ENCODE data around the gene OXGR1. TPM values are rescaled to one million over a fixed set of nuclear protein-coding genes. Genes with fewer than 3 reads are reported as not detected.
A peak's percentile ranks its signal among the peaks of the same experiment; 100 is the strongest.

OXGR1 gene
- total RNA-seq, 1 experiment from 2014 or later = not detected

DNA sequence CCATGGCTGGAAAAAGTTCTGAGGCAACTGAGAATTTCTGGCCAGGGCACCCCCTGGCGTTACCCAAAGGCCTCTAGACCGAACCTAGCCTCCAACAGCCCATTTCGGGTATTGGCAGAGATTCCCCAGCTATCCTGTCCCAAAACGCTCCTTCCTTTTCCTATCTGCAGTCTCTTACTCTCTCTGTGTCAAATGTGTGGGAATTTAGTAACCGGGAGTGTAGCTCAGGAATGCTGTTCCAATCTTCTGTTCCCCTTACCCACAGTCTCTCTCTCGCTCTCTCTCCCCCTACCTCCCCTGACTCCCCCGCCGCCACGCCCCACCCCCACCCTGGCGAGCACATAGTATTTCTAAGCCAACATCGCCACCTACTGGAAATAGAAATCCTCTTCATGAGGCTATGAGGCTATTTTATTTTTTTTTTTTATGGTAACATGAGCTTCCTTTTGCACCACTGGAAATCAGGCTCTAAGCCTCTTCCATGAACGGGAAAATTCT, 27.0 kb downstream of the OXGR1 start:
- H3K4me1 ChIP-seq (replicated peaks) = no peaks in the 10 kb centered on the region
- no peaks in the 10 kb centered on the region for H3K9me3 ChIP-seq (replicated peaks)
- no peak overlapping the region for H3K27ac ChIP-seq
- H3K36me3 ChIP-seq = no peaks in the 10 kb centered on the region
- peaks cover 4% of the 10 kb centered on the region; the same call in 1 of the 2 replicates for H3K27me3 ChIP-seq (replicated peaks)
- no peak overlapping the region for H3K4me3 ChIP-seq
- peak in 1 of 2 experiments; percentile 12 for DNase-seq (ENCODE audit: low read depth in 1 of 2, low spot score in 2 of 2)

DNA sequence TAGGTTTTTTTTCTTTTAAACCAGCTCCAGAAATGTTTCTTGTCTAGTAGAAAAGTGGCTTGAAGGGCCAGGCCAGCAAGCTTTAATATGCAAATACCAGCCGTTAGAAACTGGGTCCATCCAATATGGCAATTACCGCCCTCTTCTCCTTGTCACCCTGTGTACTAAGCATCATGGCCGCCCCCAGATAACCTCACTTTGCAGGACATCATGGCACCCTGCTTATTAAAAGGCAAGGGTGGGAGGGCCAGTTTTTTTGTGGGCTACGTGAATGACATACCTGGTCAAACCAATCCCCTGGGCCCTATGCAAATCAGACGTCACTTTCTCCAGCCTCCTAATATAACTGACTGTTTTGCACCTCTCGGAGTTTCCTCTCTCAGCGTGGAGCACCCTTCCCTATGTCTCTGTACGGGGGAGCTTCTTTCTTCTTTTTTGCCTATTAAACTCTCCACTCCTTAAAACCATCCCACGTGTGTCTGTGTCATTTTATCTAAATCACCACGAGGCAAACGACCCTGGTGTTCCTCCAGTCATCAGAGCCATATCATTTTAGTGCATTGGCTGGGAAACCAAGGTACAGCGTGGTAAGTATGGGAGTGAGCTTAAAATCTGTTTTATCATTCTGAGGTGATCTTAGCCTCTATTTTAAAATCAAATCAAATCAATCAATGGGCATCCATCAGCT, 27.7 kb downstream of the OXGR1 start:
- no peak overlapping the region for H3K27ac ChIP-seq
- H3K36me3 ChIP-seq = no peaks in the 10 kb centered on the region
- H3K27me3 ChIP-seq (replicated peaks) = peaks cover 4% of the 10 kb centered on the region; the same call in 1 of the 2 replicates
- H3K4me1 ChIP-seq (replicated peaks) = no peaks in the 10 kb centered on the region
- no peak for DNase-seq (ENCODE audit: low read depth in 1 of 2, low spot score in 2 of 2)
- no peak overlapping the region for H3K4me3 ChIP-seq
- H3K9me3 ChIP-seq (replicated peaks) = no peaks in the 10 kb centered on the region

DNA sequence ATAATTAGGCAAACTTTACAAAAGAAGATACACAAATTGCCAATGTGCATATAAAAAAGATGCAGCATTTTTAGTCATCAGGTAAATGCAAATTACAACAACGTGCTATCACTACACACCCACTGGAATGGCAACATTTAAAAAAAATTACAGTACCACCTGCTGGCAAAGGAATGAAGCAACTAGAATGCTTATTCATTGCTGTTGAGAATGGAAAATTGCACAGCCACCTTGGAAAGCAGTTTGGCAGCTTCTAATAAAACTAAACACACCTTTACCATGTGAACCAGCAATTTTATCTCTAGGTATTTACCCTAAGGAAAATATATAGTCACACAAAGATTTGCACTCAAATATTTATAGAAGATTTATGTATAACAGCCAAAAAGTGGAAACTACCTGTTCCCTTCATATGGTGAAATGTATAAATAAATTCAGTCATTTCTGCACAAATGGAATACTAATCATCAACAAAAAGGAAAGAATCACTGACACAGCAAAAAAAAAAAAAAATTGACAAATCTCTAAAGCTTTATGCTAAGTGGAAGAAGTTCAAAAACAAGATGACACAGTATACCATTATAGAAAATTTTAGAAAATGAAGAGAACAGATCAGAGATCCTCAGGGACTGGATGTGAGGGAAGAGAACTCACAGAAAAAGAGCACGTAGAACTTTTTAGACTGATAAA, 30.3 kb downstream of the OXGR1 start:
- H3K27me3 ChIP-seq (replicated peaks) = peaks cover 4% of the 10 kb centered on the region; the same call in 1 of the 2 replicates
- H3K36me3 ChIP-seq = no peaks in the 10 kb centered on the region
- no peak overlapping the region for H3K27ac ChIP-seq
- no peaks in the 10 kb centered on the region for H3K4me1 ChIP-seq (replicated peaks)
- no peaks in the 10 kb centered on the region for H3K9me3 ChIP-seq (replicated peaks)
- DNase-seq (ENCODE audit: low read depth in 1 of 2, low spot score in 2 of 2) = no peak
- H3K4me3 ChIP-seq = no peak overlapping the region

DNA sequence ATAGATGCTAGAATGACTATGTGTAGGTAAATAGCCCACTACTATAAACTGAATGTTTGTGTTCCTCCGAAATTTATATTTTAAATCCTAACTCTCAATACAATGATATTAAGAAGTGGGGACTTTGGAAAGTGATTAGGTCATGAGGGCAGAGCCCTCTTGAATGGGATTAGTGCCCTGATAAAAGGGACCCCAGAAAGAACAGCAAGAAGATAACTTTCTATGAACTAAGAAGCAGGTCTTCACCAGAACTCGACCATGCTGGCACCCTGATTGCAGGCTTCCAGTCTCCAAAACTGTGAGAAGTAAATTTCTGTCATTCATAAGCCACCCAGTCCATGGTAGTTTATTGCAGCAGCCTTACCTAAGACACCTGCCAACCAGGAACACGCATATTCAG, 33.9 kb downstream of the OXGR1 start:
- H3K4me3 ChIP-seq = no peak overlapping the region
- H3K27ac ChIP-seq = no peak overlapping the region
- H3K9me3 ChIP-seq (replicated peaks) = no peaks in the 10 kb centered on the region
- H3K27me3 ChIP-seq (replicated peaks) = peaks cover 4% of the 10 kb centered on the region; the same call in 1 of the 2 replicates
- H3K36me3 ChIP-seq = no peaks in the 10 kb centered on the region
- H3K4me1 ChIP-seq (replicated peaks) = no peaks in the 10 kb centered on the region
- no peak for DNase-seq (ENCODE audit: low read depth in 1 of 2, low spot score in 2 of 2)

DNA sequence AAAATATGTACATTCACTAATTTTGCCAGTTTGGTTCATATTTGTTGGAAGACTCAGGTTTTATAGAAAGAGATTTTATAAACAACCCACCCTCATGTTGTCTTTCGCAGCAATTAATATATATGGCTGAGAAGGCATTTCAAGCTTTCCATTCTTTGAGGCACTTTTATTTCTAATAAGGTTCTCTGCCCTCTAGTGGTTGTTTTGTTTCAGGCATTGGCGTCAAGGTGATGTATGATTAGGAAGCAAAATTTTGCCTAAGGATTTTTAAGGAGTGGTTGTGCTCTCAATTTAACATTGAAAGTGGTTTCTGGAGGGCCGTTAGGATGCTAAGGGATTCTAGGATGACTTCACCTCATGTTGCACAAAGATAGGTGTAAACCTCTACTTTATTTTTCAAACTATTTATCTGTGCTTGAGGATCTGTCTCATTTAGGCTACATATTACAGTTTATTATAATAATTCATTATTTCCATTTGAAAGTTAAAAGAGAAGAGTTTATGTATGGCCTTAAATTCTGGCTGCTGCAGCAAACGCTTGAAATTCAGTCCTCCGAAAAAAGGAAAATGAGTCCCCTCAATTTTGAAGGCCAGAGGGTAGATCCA, 35.9 kb downstream of the OXGR1 start:
- Histone ChIP-seq H3K4me1 (replicated peaks) (no peaks in the 10 kb centered on the region), H3K4me3 (no peak overlapping the region), H3K9me3 (replicated peaks) (no peaks in the 10 kb centered on the region), H3K36me3 (no peaks in the 10 kb centered on the region), H3K27me3 (replicated peaks) (peaks cover 4% of the 10 kb centered on the region; the same call in 1 of the 2 replicates), H3K27ac (no peak overlapping the region)
- DNase-seq (ENCODE audit: low read depth in 1 of 2, low spot score in 2 of 2) = no peak

DNA sequence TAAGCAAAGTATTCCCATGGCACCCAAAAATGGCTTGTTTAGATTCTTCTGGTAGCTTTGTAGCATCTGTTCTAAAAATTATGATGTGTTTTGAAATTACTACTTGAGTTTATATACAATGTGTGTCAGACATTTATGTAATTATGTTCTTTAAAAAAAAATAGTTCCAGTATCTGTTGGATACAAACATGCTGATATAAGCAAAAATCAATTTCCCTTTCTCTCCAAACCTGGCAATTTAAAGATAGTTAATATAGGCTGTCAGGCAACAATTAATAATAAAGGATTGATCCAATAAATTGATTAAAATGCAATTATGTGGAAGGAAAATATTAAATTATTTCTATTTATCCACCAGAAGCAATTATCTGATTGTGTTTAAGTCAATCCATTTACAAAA, 41.7 kb downstream of the OXGR1 start:
- H3K9me3 ChIP-seq (replicated peaks) = no peaks in the 10 kb centered on the region
- no peaks in the 10 kb centered on the region for H3K27me3 ChIP-seq (replicated peaks)
- no peaks in the 10 kb centered on the region for H3K4me1 ChIP-seq (replicated peaks)
- H3K36me3 ChIP-seq = no peaks in the 10 kb centered on the region
- DNase-seq (ENCODE audit: low read depth in 1 of 2, low spot score in 2 of 2) = no peak
- no peak overlapping the region for H3K27ac ChIP-seq
- H3K4me3 ChIP-seq = no peak overlapping the region

DNA sequence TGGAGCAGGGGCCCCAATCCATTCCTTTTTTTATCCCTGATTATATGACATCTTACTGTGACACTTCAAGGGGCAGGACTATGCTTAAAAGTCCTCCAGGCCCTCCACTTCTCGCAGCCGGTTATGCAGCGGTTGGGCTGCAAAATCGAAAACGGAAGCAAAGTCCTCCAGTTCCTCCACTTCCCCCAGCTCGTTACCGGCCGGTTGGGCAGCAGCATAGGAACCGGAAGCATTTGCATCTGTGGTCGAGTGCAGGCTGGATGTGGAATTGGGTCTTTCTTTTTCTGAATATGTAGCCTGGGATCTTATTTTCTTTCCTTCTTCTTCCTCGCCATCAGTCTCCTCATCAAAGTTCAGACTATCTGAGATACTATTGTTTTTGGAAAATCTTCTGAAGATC, 46.1 kb downstream of the OXGR1 start:
- H3K4me3 ChIP-seq = no peak overlapping the region
- no peaks in the 10 kb centered on the region for H3K4me1 ChIP-seq (replicated peaks)
- H3K27me3 ChIP-seq (replicated peaks) = no peaks in the 10 kb centered on the region
- H3K27ac ChIP-seq = no peak overlapping the region
- H3K36me3 ChIP-seq = no peaks in the 10 kb centered on the region
- no peak for DNase-seq (ENCODE audit: low read depth in 1 of 2, low spot score in 2 of 2)
- H3K9me3 ChIP-seq (replicated peaks) = no peaks in the 10 kb centered on the region

DNA sequence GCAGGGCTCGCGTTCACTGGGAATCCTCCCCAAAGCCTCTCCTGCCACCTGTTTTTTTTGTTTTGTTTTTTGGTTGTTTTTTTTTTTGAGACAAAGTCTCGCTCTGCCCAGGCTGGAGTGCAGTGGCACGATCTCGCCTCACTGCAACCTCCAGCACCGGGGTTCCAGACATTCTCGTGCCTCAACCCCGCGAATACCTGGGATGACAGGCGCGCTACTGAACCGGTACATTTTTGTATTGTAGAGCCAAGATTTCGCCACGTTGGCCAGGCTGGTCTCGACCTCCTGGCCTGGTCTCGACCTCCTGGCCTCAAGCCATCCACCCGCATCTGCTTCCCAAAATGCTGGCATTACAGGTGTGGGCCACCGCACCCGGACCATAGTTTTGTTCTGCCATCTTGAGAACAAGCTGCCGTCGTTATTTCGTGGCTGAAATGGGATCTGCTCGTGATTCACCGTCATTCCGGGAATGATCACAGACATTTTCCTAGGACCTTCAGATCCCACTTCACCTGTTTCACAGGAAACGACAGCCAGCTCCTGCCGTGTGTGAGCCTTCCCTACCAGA, 46.8 kb downstream of the OXGR1 start:
- no peak for DNase-seq (ENCODE audit: low read depth in 1 of 2, low spot score in 2 of 2)
- H3K27ac ChIP-seq = no peak overlapping the region
- H3K4me3 ChIP-seq = no peak overlapping the region
- H3K4me1 ChIP-seq (replicated peaks) = no peaks in the 10 kb centered on the region
- no peaks in the 10 kb centered on the region for H3K27me3 ChIP-seq (replicated peaks)
- no peaks in the 10 kb centered on the region for H3K36me3 ChIP-seq
- no peaks in the 10 kb centered on the region for H3K9me3 ChIP-seq (replicated peaks)

DNA sequence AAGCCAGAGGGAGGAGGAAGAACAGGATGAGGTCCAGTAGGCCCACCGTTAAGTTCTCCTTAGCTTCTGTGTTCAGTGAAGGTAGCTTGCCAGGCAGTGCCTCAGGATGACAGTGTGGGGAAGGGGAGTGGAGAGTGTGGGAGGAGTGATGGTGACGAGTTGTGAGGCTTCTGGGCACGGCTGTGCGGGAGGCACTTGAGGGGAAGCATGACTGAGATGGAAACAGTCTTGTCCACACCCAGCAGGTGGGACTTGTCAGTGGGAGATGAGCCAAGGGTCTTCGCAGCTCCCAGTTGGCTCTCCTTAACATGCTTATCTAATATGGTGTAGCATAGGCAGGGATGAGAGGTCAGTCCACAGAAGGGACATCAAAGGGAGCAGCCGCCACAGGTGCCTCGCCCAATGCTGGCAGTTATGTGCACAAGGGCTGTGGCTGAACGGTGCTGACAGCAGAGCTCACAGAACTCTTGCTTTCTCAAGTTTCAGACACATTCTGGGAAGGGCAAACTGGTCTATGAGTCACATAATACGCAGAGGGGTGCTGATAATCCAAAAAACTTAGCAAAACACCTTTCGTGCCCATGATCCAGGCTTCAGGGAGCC, 47.5 kb downstream of the OXGR1 start:
- DNase-seq (ENCODE audit: low read depth in 1 of 2, low spot score in 2 of 2) = no peak

DNA sequence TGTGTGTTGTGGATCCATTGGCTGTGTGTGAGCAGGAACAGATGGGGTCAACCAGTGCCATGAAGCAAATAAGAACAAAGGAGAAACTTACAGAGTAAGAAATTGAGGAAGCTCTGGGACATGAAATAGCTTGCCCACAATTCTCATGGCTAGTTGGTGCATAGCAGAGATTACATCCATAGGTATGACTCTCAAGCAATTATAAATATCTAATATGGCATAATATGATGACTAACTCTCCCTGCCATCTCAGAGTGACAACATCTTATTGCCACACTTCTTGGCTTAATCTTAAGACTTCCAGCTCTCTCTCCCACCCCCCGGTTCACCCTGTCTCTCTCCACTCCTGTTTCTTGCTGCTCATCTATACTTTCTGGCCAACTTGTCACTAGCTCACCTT, 53.3 kb downstream of the OXGR1 start:
- no peak for DNase-seq (ENCODE audit: low read depth in 1 of 2, low spot score in 2 of 2)
- Histone ChIP-seq H3K4me1 (replicated peaks) (no peaks in the 10 kb centered on the region), H3K4me3 (no peak overlapping the region), H3K27me3 (replicated peaks) (0 out of 2 replicates have a peak, but pooled peaks cover 5% of the 10 kb centered on the region), H3K36me3 (no peaks in the 10 kb centered on the region), H3K27ac (no peak overlapping the region), H3K9me3 (replicated peaks) (no peaks in the 10 kb centered on the region)

More for the DNA sequence above, 47.5 kb downstream of the OXGR1 start:
- Histone ChIP-seq H3K9me3 (replicated peaks) (no peaks in the 10 kb centered on the region), H3K4me3 (no peak overlapping the region), H3K27ac (no peak overlapping the region), H3K4me1 (replicated peaks) (no peaks in the 10 kb centered on the region), H3K36me3 (no peaks in the 10 kb centered on the region), H3K27me3 (replicated peaks) (no peaks in the 10 kb centered on the region)

DNA sequence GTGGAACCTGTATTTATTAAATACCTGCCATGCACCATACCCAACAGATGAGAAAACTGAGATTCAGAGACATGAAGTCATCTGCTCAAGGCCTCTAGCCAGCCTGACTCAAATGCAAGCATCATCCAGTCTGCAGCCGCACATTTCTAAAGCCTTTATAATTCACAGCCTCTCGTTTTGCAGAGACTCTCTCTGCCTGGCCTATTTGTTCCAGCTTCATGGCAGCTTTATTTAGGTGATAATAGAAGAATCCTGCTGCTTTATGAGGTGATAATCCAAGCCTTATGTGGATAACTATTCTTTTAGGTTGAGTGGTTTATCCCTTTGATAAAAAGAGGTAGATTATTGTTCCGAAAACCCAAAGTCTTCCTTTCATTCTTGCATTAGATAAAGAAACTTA, 58.4 kb downstream of the OXGR1 start:
- Histone ChIP-seq H3K36me3 (no peaks in the 10 kb centered on the region), H3K27ac (no peak overlapping the region)
- no peak for DNase-seq (ENCODE audit: low read depth in 1 of 2, low spot score in 2 of 2)

More for the DNA sequence above, 58.4 kb downstream of the OXGR1 start:
- 0 out of 2 replicates have a peak, but pooled peaks cover 5% of the 10 kb centered on the region for H3K27me3 ChIP-seq (replicated peaks)
- no peaks in the 10 kb centered on the region for H3K4me1 ChIP-seq (replicated peaks)
- H3K9me3 ChIP-seq (replicated peaks) = no peaks in the 10 kb centered on the region
- H3K4me3 ChIP-seq = no peak overlapping the region
